COLO829 (cell line): Measurements from ENCODE around the gene SLC5A8.
"Not testable (repeated sequence)": the region's sequence is repeated elsewhere in the genome, so short reads cannot be mapped to it uniquely, and the experiment has no call there.

Experiments used
- DNase-seq: peaks from one replicate; pipeline ENCODE4 v3.0.0; 2012; ENCODE audit warnings: low spot score

The SLC5A8 gene

DNA sequence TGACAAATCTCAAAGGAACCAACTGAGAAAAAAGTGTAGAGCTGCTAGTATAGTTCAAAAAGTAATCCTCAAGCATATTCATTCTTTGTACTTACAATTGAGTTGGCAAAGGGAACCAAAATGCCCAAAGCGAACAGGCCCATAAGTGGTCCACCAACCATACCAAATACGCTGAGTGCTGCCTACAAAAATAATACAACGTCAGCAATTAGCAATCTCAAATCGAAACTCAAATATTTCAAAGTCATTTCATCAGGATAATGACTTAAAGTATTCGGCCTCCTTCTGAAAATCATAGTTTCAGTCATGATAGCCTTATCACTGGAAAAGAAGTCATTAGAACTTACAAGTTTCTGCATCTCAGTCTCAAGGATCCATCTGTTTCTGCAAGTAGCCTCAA is 42.0 kb downstream of the SLC5A8 start:
- no peak for DNase-seq

DNA sequence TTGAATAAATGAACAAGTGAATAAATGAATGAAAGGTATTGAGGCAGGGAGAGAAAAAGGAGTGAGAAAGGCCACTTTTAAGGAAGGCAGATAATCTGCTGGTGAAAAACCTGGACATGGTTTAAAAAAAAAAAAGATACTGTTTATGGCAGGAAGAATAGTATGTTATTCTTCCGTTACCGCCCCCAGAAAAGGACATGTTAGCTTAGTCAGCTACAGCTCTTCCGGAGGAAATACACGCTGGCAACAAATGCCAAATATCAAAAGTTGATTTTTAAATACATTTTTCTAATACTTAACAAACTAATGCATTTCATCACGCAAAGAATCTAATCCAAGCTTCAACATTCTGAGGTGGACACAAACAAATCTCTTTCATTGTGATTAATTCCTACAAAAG is 43.2 kb downstream of the SLC5A8 start:
- peak; percentile 37 for DNase-seq

- DNase-seq = no peak
These were observed 44.7 kb downstream of the SLC5A8 start for GRCh38 chr12:101165319-101165718.

DNA sequence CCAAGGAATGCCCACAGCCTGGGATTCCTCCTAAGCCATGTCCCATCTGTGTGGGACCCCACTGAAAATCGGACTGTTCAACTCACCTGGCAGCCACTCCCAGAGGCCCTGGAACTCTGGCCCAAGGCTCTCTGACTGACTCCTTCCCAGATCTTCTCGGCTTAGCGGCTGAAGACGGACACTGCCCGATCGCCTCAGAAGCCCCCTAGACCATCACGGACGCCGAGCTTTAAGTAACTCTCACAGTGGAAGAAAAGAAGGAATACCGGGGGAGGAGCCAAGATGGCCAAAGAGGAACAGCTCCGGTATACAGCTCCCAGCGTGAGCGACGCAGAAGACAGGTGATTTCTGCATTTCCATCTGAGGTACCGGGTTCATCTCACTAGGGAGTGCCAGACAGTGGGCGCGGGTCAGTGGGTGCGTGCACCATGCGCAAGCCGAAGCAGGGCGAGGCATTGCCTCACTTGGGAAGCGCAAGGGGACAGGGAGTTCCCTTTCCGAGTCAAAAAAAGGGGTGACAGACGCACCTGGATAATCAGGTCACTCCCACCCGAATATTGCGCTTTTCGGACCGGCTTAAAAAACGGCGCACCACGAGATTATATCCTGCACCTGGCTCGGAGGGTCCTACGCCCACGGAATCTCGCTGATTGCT is 64.1 kb downstream of the SLC5A8 start:
- not testable (repeated sequence) for DNase-seq

- no peak for DNase-seq
These were observed 82.4 kb downstream of the SLC5A8 start for GRCh38 chr12:101127521-101128219.

DNA sequence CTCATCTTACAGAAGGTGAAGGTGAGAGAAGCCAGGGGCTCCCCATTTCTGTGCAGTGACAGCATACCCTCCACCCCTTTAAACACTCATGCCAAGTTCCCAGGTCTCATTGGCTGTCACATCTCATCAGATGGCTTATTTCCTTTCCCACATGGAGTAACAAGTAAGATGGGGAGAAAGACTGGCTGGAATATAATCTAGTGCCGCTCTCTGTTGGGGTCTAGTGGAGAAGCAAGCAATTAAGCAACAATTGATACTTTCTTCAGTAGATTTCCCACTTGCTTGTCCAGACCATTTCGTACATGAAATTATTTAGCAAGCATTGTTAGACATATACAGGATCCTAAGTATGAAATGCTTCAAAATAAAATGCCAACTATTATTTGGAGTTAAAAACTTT is 92.2 kb downstream of the SLC5A8 start:
- DNase-seq = no peak

DNA sequence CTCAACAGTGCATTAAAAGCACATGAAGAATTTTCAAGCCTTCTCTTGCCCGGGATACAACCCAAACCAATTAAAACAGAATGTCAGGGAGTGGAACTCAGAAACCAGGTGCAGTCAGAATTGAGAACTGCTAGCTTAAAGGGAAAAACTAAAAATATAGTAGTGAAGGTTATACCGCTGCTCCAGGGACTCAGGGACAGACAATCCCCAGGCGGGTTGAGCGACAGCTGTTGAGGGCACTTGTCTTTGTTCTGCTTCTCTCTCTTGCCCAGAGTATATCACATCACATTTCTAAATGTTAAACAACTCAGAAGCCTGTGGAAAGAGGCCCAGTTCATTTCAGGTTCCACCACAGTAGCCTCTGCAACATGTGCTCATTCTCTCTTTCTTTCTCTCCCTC is 93.1 kb downstream of the SLC5A8 start:
- DNase-seq = no peak

GRCh38 chr12:101115326-101115725 is 94.7 kb downstream of the SLC5A8 start:
- no peak for DNase-seq

DNA sequence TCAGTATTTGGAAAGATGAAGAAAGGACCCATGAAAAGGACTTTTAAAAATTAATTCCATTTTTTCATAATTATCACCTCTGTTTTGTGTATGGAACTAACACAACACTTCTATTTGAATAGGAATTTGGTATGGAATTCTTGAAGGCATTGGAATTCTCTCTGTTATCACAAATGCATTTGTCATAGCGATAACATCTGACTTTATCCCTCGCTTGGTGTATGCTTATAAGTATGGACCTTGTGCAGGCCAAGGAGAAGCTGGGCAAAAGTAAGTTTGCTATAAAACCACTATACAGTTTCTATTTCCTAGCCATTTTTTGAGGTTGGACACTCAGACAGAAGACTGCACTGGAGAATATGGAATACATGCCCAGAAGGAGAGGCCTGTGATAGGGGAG is 98.6 kb downstream of the SLC5A8 start:
- DNase-seq = no peak

GRCh38 chr12:101110866-101111265 is 99.2 kb downstream of the SLC5A8 start:
- DNase-seq = no peak

DNA sequence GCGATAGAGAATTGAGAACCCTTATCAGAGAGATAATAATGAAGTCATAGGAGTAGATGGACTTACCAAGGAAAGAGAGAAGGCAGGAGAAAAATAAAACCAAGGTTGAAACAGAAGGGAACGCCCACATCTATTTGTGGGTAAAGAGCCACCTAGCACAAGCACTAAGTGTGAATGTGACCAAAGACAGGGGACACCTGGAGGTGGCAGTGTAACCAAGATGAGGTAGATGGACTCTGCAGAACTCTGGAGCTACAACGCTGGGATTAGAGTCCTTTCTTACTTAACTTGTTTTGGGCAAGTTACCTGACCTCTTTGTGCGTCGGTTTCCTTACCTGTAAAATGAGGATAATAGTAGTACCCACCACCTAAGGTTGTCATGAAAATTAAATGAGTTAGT is 101.9 kb downstream of the SLC5A8 start:
- DNase-seq = no peak

- no peak for DNase-seq
These were observed 102.8 kb downstream of the SLC5A8 start for GRCh38 chr12:101107032-101107763.
